ENCODE measurements around the gene RAB11FIP2. TPM values are rescaled to one million over a fixed set of nuclear protein-coding genes. Genes with fewer than 3 reads are reported as not detected.

RAB11FIP2 gene
- total RNA-seq, 3 donors from 2014 or later = 26.5 to 36.4 (median 26.7) TPM

- H3K27ac ChIP-seq = no peak overlapping the region
- no peaks in the 10 kb centered on the region for H3K4me1 ChIP-seq
- DNase-seq (ENCODE audit: low spot score in 2 of 2) = no peak
- H3K36me3 ChIP-seq = no peaks in the 10 kb centered on the region
- H3K9me3 ChIP-seq = no peaks in the 10 kb centered on the region
- no peaks in the 10 kb centered on the region for H3K27me3 ChIP-seq
- no peak overlapping the region for H3K4me3 ChIP-seq
- intact Hi-C loops (cut with DNase I; ENCODE audit: low total_unique reads) = no loop called here
- TF ChIP-seq CTCF (IDR thresholded peaks at IDR 0.05) (no peak), POLR2AphosphoS5 (IDR thresholded peaks at IDR 0.05) (no peak), POLR2A (IDR thresholded peaks at IDR 0.05) (no peak)
Measured at GRCh38 chr10:117972168-117972837, 74.4 kb downstream of the RAB11FIP2 start.

GRCh38 chr10:117970962-117971361 lies 75.8 kb downstream of the RAB11FIP2 start:
- Histone ChIP-seq H3K9me3 (no peaks in the 10 kb centered on the region), H3K4me3 (no peak overlapping the region), H3K4me1 (no peaks in the 10 kb centered on the region), H3K27ac (no peak overlapping the region), H3K36me3 (no peaks in the 10 kb centered on the region), H3K27me3 (no peaks in the 10 kb centered on the region)
- intact Hi-C loops (cut with DNase I; ENCODE audit: low total_unique reads) = no loop called here
- TF ChIP-seq CTCF (IDR thresholded peaks at IDR 0.05) = no peak
- no peak for TF ChIP-seq POLR2A (IDR thresholded peaks at IDR 0.05)
- TF ChIP-seq POLR2AphosphoS5 (IDR thresholded peaks at IDR 0.05) = no peak
- no peak for DNase-seq (ENCODE audit: low spot score in 2 of 2)

GRCh38 chr10:117969592-117969991 lies 77.1 kb downstream of the RAB11FIP2 start:
- H3K36me3 ChIP-seq = no peaks in the 10 kb centered on the region
- TF ChIP-seq POLR2AphosphoS5 (IDR thresholded peaks at IDR 0.05) = no peak
- no peaks in the 10 kb centered on the region for H3K4me1 ChIP-seq
- no peak for DNase-seq (ENCODE audit: low spot score in 2 of 2)
- H3K4me3 ChIP-seq = no peak overlapping the region
- H3K27ac ChIP-seq = no peak overlapping the region
- H3K27me3 ChIP-seq = no peaks in the 10 kb centered on the region
- no peaks in the 10 kb centered on the region for H3K9me3 ChIP-seq
- intact Hi-C loops (cut with DNase I; ENCODE audit: low total_unique reads) = no loop called here

GRCh38 chr10:117968354-117969182 lies 78.2 kb downstream of the RAB11FIP2 start:
- no peak for DNase-seq (ENCODE audit: low spot score in 2 of 2)
- Histone ChIP-seq H3K4me1 (no peaks in the 10 kb centered on the region), H3K27ac (no peak overlapping the region), H3K9me3 (no peaks in the 10 kb centered on the region), H3K36me3 (no peaks in the 10 kb centered on the region), H3K27me3 (no peaks in the 10 kb centered on the region), H3K4me3 (no peak overlapping the region)
- intact Hi-C loops (cut with DNase I; ENCODE audit: low total_unique reads) = no loop called here
- TF ChIP-seq CTCF (IDR thresholded peaks at IDR 0.05) = no peak
- no peak for TF ChIP-seq POLR2AphosphoS5 (IDR thresholded peaks at IDR 0.05)
- no peak for TF ChIP-seq POLR2A (IDR thresholded peaks at IDR 0.05)

GRCh38 chr10:117967149-117967650 lies 79.5 kb downstream of the RAB11FIP2 start:
- DNase-seq (ENCODE audit: low spot score in 2 of 2) = no peak
- Histone ChIP-seq H3K4me3 (no peak overlapping the region), H3K27ac (no peak overlapping the region), H3K36me3 (no peaks in the 10 kb centered on the region), H3K4me1 (no peaks in the 10 kb centered on the region), H3K27me3 (no peaks in the 10 kb centered on the region), H3K9me3 (no peaks in the 10 kb centered on the region)
- TF ChIP-seq CTCF (IDR thresholded peaks at IDR 0.05) (no peak), POLR2AphosphoS5 (IDR thresholded peaks at IDR 0.05) (no peak), POLR2A (IDR thresholded peaks at IDR 0.05) (no peak)
- intact Hi-C loops (cut with DNase I; ENCODE audit: low total_unique reads) = no loop called here

All from breast epithelium (tissue), 4 donors.